ENCODE measurements around the gene RCAN2.

- TF ChIP-seq CTCF (IDR thresholded peaks at IDR 0.05) (no peak), POLR2A (IDR thresholded peaks at IDR 0.05) (no peak)
Measured at GRCh38 chr6:46538800-46539480, 47.7 kb upstream of the RCAN2 start.

Measured in heart left ventricle (tissue), 13 donors.